GM12875 (cell line): ENCODE data around the gene GORASP1.

ENCODE experiments used
- H3K4me3 ChIP-seq: one replicate; pipeline ENCODE4 v1.5.1; 2011; ENCODE audit warnings: low read depth, low read length, control low read depth
- TF ChIP-seq, protein P1 (sequence below): IDR thresholded peaks from 2 replicates; pipeline ENCODE4 v1.5.1; 2011; ENCODE audit warnings: low read depth, mild to moderate bottlenecking, control low read depth, inconsistent platforms, low read length, moderate library complexity, borderline replicate concordance; ENCODE audit not compliant: insufficient read depth

Gene GORASP1

DNA sequence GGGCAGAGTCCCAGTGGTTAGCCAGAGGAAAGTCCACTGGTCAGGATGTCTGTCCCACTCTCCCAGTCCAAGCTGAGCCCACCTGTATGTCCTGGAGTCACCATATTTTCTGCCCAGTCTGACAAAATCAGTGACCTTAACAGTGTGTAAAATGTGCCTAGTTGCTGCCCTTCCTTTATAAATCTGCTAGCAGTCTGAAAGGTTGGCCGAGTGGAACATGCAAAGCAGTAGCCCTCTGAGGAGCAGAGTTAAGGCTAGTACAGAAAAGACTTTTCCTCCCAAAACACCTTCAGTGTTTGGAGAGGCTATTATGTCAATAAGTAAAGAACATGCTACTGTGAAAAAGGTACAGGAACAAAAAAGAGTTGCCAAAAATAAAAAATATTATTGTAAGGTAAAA lies 15.4 kb upstream of the GORASP1 start:
- H3K4me3 ChIP-seq: no peak overlapping the region
- TF ChIP-seq, protein P1, sequence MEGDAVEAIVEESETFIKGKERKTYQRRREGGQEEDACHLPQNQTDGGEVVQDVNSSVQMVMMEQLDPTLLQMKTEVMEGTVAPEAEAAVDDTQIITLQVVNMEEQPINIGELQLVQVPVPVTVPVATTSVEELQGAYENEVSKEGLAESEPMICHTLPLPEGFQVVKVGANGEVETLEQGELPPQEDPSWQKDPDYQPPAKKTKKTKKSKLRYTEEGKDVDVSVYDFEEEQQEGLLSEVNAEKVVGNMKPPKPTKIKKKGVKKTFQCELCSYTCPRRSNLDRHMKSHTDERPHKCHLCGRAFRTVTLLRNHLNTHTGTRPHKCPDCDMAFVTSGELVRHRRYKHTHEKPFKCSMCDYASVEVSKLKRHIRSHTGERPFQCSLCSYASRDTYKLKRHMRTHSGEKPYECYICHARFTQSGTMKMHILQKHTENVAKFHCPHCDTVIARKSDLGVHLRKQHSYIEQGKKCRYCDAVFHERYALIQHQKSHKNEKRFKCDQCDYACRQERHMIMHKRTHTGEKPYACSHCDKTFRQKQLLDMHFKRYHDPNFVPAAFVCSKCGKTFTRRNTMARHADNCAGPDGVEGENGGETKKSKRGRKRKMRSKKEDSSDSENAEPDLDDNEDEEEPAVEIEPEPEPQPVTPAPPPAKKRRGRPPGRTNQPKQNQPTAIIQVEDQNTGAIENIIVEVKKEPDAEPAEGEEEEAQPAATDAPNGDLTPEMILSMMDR: no peak

DNA sequence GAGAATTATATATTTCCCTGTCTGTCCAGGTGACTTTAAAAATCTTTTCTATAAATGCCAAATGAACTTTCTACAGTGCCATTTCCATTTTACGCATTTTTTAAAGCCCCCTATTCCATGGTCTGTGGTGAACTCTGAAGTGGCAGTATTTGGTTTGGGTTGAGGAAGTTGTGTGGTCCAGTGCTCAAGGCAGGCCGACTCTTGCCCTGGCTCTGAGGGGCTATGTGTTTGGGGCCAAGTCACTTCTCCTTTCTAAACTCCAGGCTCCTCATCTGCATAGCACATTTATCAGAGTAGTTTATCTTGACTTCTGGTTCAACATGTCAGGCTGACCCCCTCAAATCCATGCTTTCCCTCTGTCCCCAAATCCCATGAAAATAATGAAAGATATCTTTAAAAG lies 14.2 kb upstream of the GORASP1 start:
- TF ChIP-seq, protein P1: no peak
- H3K4me3 ChIP-seq: no peak overlapping the region

DNA sequence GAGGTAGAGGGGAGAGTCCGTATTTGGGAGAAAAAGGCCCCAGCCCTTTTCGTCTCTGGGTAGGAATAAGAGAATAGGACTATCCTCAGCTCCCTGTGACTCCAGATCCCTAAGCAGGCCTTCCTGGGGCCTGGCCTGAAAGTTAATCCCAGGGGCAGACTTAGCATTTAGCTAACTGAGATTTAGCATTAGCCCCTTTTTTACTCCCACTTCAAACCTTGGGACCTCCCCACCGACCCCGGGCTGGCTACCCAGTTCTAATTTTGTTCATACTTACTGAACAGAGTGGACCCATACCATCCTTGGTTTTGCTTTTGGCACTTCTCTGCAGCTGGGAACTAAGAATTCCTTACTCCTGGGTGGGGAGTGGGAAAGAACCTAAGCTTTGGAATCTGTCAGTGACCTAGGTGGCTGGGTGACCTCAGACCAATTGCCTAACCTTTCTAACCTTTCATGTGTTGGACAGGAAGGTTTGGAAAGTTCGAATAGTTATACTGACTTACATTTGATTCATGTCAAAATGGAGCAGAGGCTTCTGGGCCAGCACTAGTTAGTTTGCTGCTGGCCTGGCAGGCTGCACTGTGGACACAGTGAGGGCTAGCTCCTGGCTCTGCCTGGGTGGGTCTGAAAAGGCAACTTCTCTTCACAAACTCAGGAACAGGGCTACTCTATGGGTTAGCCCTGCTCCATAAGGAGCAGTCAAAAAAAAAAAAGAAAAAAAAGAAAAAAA lies 11.7 kb upstream of the GORASP1 start:
- H3K4me3 ChIP-seq: no peak overlapping the region
- TF ChIP-seq, protein P1: no peak

DNA sequence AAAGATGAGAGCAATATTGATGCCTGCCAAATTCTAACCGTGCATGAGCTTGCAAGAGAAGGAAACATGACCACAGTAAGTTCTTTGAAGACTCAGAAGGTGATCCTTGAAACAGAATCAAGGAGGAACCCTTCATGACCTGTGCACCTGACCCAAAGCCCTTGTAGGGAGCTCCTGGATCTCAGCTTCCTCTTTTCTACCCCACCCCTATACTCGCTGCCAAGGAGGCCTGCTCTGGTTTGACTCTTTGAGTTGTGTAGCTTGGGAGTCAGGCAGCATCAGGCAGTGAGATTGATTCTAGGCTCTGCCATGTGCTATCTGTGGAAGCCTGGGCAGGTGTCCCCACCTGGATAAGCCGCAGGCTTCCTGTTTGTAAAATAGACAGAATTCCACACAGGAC lies 10.7 kb upstream of the GORASP1 start:
- TF ChIP-seq, protein P1: no peak
- no peak overlapping the region for H3K4me3 ChIP-seq

DNA sequence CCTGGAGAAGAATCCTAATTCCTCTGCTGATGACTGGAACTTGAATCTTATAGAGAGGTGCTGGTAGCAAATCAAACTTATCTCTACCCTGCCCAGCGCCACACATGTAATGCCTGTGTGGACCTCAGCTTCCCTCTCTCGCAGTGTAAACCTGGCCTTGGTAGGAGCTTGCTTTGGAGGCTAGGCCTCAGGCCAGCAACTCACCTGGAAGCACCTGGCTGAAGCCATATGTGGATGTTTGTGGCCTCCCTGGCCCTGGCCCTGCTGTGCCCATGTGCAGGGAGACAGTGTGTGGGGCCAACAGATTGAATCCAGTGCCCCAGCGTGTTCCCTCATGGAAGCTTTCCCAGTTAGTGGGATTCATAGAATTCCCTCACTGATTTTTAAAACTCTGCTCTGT lies 8.4 kb upstream of the GORASP1 start:
- H3K4me3 ChIP-seq: no peak overlapping the region
- TF ChIP-seq, protein P1: no peak

DNA sequence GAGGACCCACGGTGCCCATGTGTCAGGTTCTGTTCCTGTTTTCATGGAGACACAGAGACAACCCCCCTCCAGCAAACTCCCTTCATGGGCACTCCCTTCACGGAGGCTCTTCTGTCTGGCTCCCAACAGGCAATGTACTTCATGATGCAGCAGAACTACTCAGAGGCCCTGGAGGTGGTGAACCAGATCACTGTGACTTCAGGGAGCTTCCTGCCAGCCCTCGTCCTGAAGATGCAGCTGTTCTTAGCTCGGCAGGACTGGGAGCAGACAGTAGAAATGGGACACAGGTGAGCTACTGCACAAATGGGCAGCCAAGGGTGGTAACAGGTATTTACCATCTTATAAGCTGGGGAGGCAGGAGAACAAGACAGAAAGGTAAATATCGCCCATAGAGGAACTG lies 7.0 kb upstream of the GORASP1 start:
- H3K4me3 ChIP-seq: no peak overlapping the region
- TF ChIP-seq, protein P1: no peak

DNA sequence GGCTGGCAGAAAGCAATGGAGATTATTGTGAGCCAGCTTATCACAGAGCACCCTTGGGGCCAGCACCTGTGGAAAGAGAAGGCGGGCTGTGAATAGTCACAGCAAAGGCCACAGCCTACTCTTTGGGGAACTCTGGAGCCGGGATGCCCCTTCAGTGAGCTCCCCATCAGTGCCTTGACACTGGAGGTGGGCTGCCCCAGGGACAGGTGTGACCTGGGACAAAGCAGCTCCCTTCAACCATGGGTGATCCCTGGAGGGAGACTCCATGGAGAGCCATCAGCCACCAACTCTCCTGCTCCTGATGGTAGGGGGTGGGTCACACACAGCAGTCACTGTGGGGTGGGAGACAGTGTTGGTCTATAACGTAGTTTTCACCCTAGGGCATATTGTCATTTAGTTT lies 5.9 kb upstream of the GORASP1 start:
- no peak overlapping the region for H3K4me3 ChIP-seq
- TF ChIP-seq, protein P1: no peak
